Esophagus squamous epithelium (tissue), 4 donors: Measurements from ENCODE around the gene IL1RAPL1.

ENCODE experiments used
- POLR2A ChIP-seq, 4 donors: fragments of 450-650 bp; IDR thresholded peaks; one replicate each; pipeline ENCODE4 v1.6.1; 2017; ENCODE audit warnings: antibody characterized with exemption in 4 of 4, mild to moderate bottlenecking in 4 of 4, moderate library complexity in 3 of 4
- TF ChIP-seq, protein P1 (sequence below), 6 experiments: fragments of 450-650 bp in 4 of 6; fragments of 200-600 bp in 2 of 6; sonication (generic) in 2 of 6; IDR thresholded peaks; one replicate each; pipeline ENCODE4 v1.5.1; 2016 to 2019; ENCODE audit warnings: antibody characterized with exemption in 6 of 6, mild to moderate bottlenecking in 4 of 6, moderate library complexity in 4 of 6

GRCh38 chrX:29136904-29137303 lies 549.7 kb downstream of the IL1RAPL1 start:
- TF ChIP-seq, protein P1, sequence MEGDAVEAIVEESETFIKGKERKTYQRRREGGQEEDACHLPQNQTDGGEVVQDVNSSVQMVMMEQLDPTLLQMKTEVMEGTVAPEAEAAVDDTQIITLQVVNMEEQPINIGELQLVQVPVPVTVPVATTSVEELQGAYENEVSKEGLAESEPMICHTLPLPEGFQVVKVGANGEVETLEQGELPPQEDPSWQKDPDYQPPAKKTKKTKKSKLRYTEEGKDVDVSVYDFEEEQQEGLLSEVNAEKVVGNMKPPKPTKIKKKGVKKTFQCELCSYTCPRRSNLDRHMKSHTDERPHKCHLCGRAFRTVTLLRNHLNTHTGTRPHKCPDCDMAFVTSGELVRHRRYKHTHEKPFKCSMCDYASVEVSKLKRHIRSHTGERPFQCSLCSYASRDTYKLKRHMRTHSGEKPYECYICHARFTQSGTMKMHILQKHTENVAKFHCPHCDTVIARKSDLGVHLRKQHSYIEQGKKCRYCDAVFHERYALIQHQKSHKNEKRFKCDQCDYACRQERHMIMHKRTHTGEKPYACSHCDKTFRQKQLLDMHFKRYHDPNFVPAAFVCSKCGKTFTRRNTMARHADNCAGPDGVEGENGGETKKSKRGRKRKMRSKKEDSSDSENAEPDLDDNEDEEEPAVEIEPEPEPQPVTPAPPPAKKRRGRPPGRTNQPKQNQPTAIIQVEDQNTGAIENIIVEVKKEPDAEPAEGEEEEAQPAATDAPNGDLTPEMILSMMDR (IDR thresholded peaks at IDR 0.05), result no peak
- no peak for TF ChIP-seq POLR2A (IDR thresholded peaks at IDR 0.05)
